Spleen (tissue), 11 donors: ENCODE data around the gene ASH1L. TPM values are rescaled to one million over a fixed set of nuclear protein-coding genes. Genes with fewer than 3 reads are reported as not detected.
A peak's percentile ranks its signal among the peaks of the same experiment; 100 is the strongest.
"Not testable (repeated sequence)": the region's sequence is repeated elsewhere in the genome, so short reads cannot be mapped to it uniquely, and the experiment has no call there.

Source experiments
- DNase-seq: peaks from one replicate; pipeline ENCODE4 v3.0.0-alpha.2; 2020
- H3K27ac ChIP-seq, 8 donors: fragments of 200-600 bp; sonication (generic) in 7 of 8; 1 replicate in 4 of 8; 2 replicates in 4 of 8; pipeline versions ENCODE4 v1.5.0 to v1.8.0; 2016 to 2021; ENCODE audit warnings: inconsistent platforms in 4 of 8, mild to moderate bottlenecking in 4 of 8, moderate library complexity in 1 of 8
- H3K27me3 ChIP-seq, 7 donors: fragments of 200-600 bp; sonication (generic) in 6 of 7; replicated peaks in 1 of 7; 1 replicate in 4 of 7; 2 replicates in 3 of 7; pipeline versions ENCODE4 v1.5.0 to v1.8.0; 2016 to 2021; ENCODE audit warnings: inconsistent platforms in 3 of 7, mild to moderate bottlenecking in 1 of 7
- H3K36me3 ChIP-seq, 6 donors: fragments of 200-600 bp; sonication (generic) in 5 of 6; 1 replicate in 4 of 6; 2 replicates in 2 of 6; pipeline versions ENCODE4 v1.5.0 to v1.8.0; 2016 to 2021; ENCODE audit warnings: inconsistent platforms in 2 of 6
- H3K4me1 ChIP-seq, 6 donors: fragments of 200-600 bp; sonication (generic) in 5 of 6; 1 replicate in 3 of 6; 2 replicates in 3 of 6; pipeline versions ENCODE4 v1.5.0 to v1.8.0; 2016 to 2021; ENCODE audit warnings: inconsistent platforms in 3 of 6
- H3K4me3 ChIP-seq, 8 donors: fragments of 200-600 bp; sonication (generic) in 7 of 8; 1 replicate in 4 of 8; 2 replicates in 4 of 8; pipeline versions ENCODE4 v1.5.0 to v1.8.0; 2016 to 2021; ENCODE audit warnings: inconsistent platforms in 4 of 8, mild to moderate bottlenecking in 4 of 8, moderate library complexity in 2 of 8
- H3K9me3 ChIP-seq, 8 donors: fragments of 200-600 bp; sonication (generic) in 7 of 8; 1 replicate in 4 of 8; 2 replicates in 4 of 8; pipeline versions ENCODE4 v1.5.0 to v1.8.0; 2016 to 2021; ENCODE audit warnings: inconsistent platforms in 4 of 8
- CTCF ChIP-seq, 11 experiments: fragments of 200-600 bp in 7 of 11; fragments of 450-650 bp in 4 of 11; sonication (generic) in 4 of 11; IDR thresholded peaks in 8 of 11; conservative IDR thresholded peaks in 3 of 11; 1 replicate in 7 of 11; 2 replicates in 4 of 11; pipeline versions ENCODE4 v1.4.0 to v1.8.0; 2016 to 2021; ENCODE audit warnings: antibody characterized with exemption in 11 of 11, inconsistent platforms in 4 of 11, mild to moderate bottlenecking in 1 of 11
- POLR2A ChIP-seq, 3 donors: fragments of 450-650 bp; IDR thresholded peaks; one replicate each; pipeline ENCODE4 v1.5.1; 2017; ENCODE audit warnings: antibody characterized with exemption in 3 of 3, mild to moderate bottlenecking in 1 of 3
- POLR2AphosphoS5 ChIP-seq, 3 donors: sonication (generic); formaldehyde crosslinking; IDR thresholded peaks; one replicate each; pipeline ENCODE4 v1.5.1; 2017; ENCODE audit warnings: antibody characterized with exemption in 3 of 3
- WGBS, 5 donors: extraction: QIAGEN DNeasy Blood & Tissue Kit in 3 of 5; methylation state at CpG; one replicate each; pipeline versions ENCODE4 v1.1.5 to v1.1.7; 2013 to 2018; 5-methylcytosine and 5-hydroxymethylcytosine counted together
- intact Hi-C: fragments of 100-400 bp; cut with DNase I; formaldehyde crosslinking; loops from one replicate; pipeline ENCODE4 v1.15.0; 2023; ENCODE audit warnings: low total_unique reads
- polyA plus RNA-seq, 3 donors: library from polyadenylated mRNA; stranded (reverse); fragments of 200-250 nt; gene quantifications; one replicate each; pipeline ENCODE4 v1.2.1, GENCODE V29; 2013
- total RNA-seq, 7 donors: library from RNA; depleted of rRNA in 3 of 7; stranded (reverse); fragments of >200 nt in 3 of 7; fragmentation: NEBNext Ultra II Directional in 4 of 7; extraction: Animal tissue kit (Norgen Biotek cat#: 25700) in 4 of 7; gene quantifications; one replicate each; pipeline versions ENCODE4 v1.1.0 to v1.2.1, GENCODE V29; 2016 to 2021
- donor health status: healthy with polysubstance abuse.
- donor health status: DM: no; HTN: no; CAD: no; lungs with moderate emphysema.
- donor health status: DM: no; HTN: no; CAD: no.
- donor health status: Bipolar disorder and iron deficiency.
- donor health status: healthy.
- donor health status: DM: no; HTN: no; CAD: no.
- donor health status: DM: yes; HTN: yes; CAD: no.

Gene ASH1L
- total and polyA plus RNA-seq, 10 donors = 2.5 to 89.8 (median 69.1) TPM

- H3K27ac ChIP-seq = no peak overlapping the region
- 35 to 41% (median 38%) methylated on average over 6 of the region's 6 CpGs for WGBS, 5 donors
- intact Hi-C loops = loop anchor here (5.0 kb wide), 1 partner anchor 339 kb away; no protein-coding TSS in a partner anchor
- no peak for DNase-seq
- H3K36me3 ChIP-seq = no peaks in the 10 kb centered on the region
- TF ChIP-seq CTCF (IDR thresholded peaks at IDR 0.05 in 8 of 11, conservative IDR thresholded peaks at IDR 0.05 in 3 of 11) = peak; percentile 32 to 77 (median 62)
- no peak for TF ChIP-seq POLR2AphosphoS5 (IDR thresholded peaks at IDR 0.05)
- no peaks in the 10 kb centered on the region for H3K27me3 ChIP-seq
- H3K4me3 ChIP-seq = no peak overlapping the region
- peaks cover 0 to 4% (median 0%) of the 10 kb centered on the region in 6 donors for H3K4me1 ChIP-seq
- H3K9me3 ChIP-seq = no peaks in the 10 kb centered on the region
These were observed 29.2 kb upstream of the ASH1L start for GRCh38 chr1:155591770-155592169.

- not testable (repeated sequence) for H3K36me3 ChIP-seq, H3K9me3 ChIP-seq, H3K27me3 ChIP-seq, H3K27ac ChIP-seq, H3K4me3 ChIP-seq, DNase-seq, H3K4me1 ChIP-seq
- WGBS, 5 donors = 90 to 96% (median 95%) methylated on average over 14 to 20 of the region's 20 CpGs
- intact Hi-C loops = loop anchor here (5.0 kb wide), 1 partner anchor 338 kb away; no protein-coding TSS in a partner anchor
These were observed 28.1 kb upstream of the ASH1L start for GRCh38 chr1:155590516-155591247.

GRCh38 chr1:155589282-155589681 is 26.7 kb upstream of the ASH1L start:
- H3K36me3 ChIP-seq, DNase-seq, intact Hi-C loops: not testable (repeated sequence)

GRCh38 chr1:155583846-155584245 is 21.2 kb upstream of the ASH1L start:
- DNase-seq, H3K4me1 ChIP-seq, intact Hi-C loops, H3K27me3 ChIP-seq, H3K27ac ChIP-seq, H3K4me3 ChIP-seq, H3K9me3 ChIP-seq, H3K36me3 ChIP-seq: not testable (repeated sequence)
- WGBS, 5 donors = 85 to 98% (median 94%) methylated on average over 5 to 6 of the region's 6 CpGs

More at GRCh38 chr1:155589282-155589681, 26.7 kb upstream of the ASH1L start:
- H3K9me3 ChIP-seq, H3K4me3 ChIP-seq, H3K4me1 ChIP-seq, H3K27ac ChIP-seq, H3K27me3 ChIP-seq: not testable (repeated sequence)
- WGBS, 5 donors = 87 to 99% (median 89%) methylated on average over 2 to 3 of the region's 3 CpGs

- H3K27me3 ChIP-seq, intact Hi-C loops, H3K9me3 ChIP-seq, DNase-seq, H3K27ac ChIP-seq, H3K4me3 ChIP-seq: not testable (repeated sequence)
- peaks cover 0 to 19% (median 0%) of the 10 kb centered on the region in 6 donors for H3K36me3 ChIP-seq
- H3K4me1 ChIP-seq = peaks cover 0 to 10% (median 0%) of the 10 kb centered on the region in 6 donors
- 92 to 97% (median 95%) methylated on average over 6 of the region's 6 CpGs for WGBS, 5 donors
These were observed 13.0 kb upstream of the ASH1L start for GRCh38 chr1:155575608-155576007.

- H3K36me3 ChIP-seq = peaks cover 0 to 33% (median 0%) of the 10 kb centered on the region in 6 donors
- intact Hi-C loops = no loop called here
- peaks cover 0 to 21% (median 0%) of the 10 kb centered on the region in 6 donors for H3K4me1 ChIP-seq
- no peak overlapping the region for H3K4me3 ChIP-seq
- TF ChIP-seq CTCF (IDR thresholded peaks at IDR 0.05 in 8 of 11, conservative IDR thresholded peaks at IDR 0.05 in 3 of 11) = no peak
- no peak for TF ChIP-seq POLR2AphosphoS5 (IDR thresholded peaks at IDR 0.05)
- no peak for TF ChIP-seq POLR2A (IDR thresholded peaks at IDR 0.05)
- WGBS, 5 donors = 91 to 99% (median 96%) methylated on average over 3 of the region's 3 CpGs
- no peak overlapping the region for H3K27ac ChIP-seq
- no peak for DNase-seq
- no peaks in the 10 kb centered on the region for H3K9me3 ChIP-seq
- H3K27me3 ChIP-seq = no peaks in the 10 kb centered on the region
These were observed 11.5 kb upstream of the ASH1L start for GRCh38 chr1:155574077-155574476.
